HEK293 (cell line): ENCODE data around the gene LAMTOR5.

Experiments
- GLIS2 ChIP-seq: fragments of 450-650 bp; formaldehyde crosslinking; IDR thresholded peaks from 2 replicates; pipeline ENCODE4 v1.5.1; 2016; ENCODE audit warnings: missing biosample characterization, missing genetic modification characterization
- KLF8 ChIP-seq: fragments of 450-650 bp; formaldehyde crosslinking; IDR thresholded peaks from 2 replicates; pipeline ENCODE4 v1.5.1; 2016; ENCODE audit warnings: missing biosample characterization, missing genetic modification characterization
- OVOL3 ChIP-seq: fragments of 450-650 bp; formaldehyde crosslinking; IDR thresholded peaks from 2 replicates; pipeline ENCODE4 v1.5.1; 2016; ENCODE audit warnings: missing biosample characterization, missing genetic modification characterization
- SP2 ChIP-seq: fragments of 450-650 bp; formaldehyde crosslinking; IDR thresholded peaks from 2 replicates; pipeline ENCODE4 v1.5.1; 2016; ENCODE audit warnings: missing biosample characterization, missing genetic modification characterization
- TRIM28 ChIP-seq: IDR thresholded peaks from 2 replicates; pipeline ENCODE4 v1.6.1; 2011; ENCODE audit warnings: low read length, control low read depth, borderline replicate concordance
- ZNF133 ChIP-seq: fragments of 450-650 bp; formaldehyde crosslinking; IDR thresholded peaks from 2 replicates; pipeline ENCODE4 v1.5.1; 2016; ENCODE audit warnings: missing biosample characterization, missing genetic modification characterization
- ZNF138 ChIP-seq: fragments of 450-650 bp; formaldehyde crosslinking; IDR thresholded peaks from 2 replicates; pipeline ENCODE4 v1.5.1; 2016; ENCODE audit warnings: missing biosample characterization, missing genetic modification characterization, borderline replicate concordance
- ZNF324 ChIP-seq: fragments of 450-650 bp; formaldehyde crosslinking; IDR thresholded peaks from 2 replicates; pipeline ENCODE4 v1.5.1; 2016; ENCODE audit warnings: missing biosample characterization, missing genetic modification characterization
- ZNF394 ChIP-seq: fragments of 450-650 bp; formaldehyde crosslinking; IDR thresholded peaks from 2 replicates; pipeline ENCODE4 v1.5.1; 2016; ENCODE audit warnings: missing biosample characterization, missing genetic modification characterization, mild to moderate bottlenecking, moderate library complexity, borderline replicate concordance
- ZNF404 ChIP-seq: fragments of 450-650 bp; formaldehyde crosslinking; IDR thresholded peaks from 2 replicates; pipeline ENCODE4 v1.5.1; 2017; ENCODE audit warnings: missing biosample characterization, missing genetic modification characterization
- ZNF473 ChIP-seq: fragments of 450-650 bp; formaldehyde crosslinking; IDR thresholded peaks from 2 replicates; pipeline ENCODE4 v1.5.1; 2017; ENCODE audit warnings: missing biosample characterization, missing genetic modification characterization
- ZNF48 ChIP-seq: fragments of 450-650 bp; formaldehyde crosslinking; IDR thresholded peaks from 2 replicates; pipeline ENCODE4 v1.5.1; 2016; ENCODE audit warnings: missing biosample characterization, missing genetic modification characterization
- ZNF560 ChIP-seq: fragments of 450-650 bp; formaldehyde crosslinking; IDR thresholded peaks from 2 replicates; pipeline ENCODE4 v1.5.1; 2017; ENCODE audit warnings: missing biosample characterization, missing genetic modification characterization, borderline replicate concordance
- ZNF626 ChIP-seq: fragments of 450-650 bp; sonication (Bioruptor Pico); formaldehyde crosslinking; IDR thresholded peaks from 2 replicates; pipeline ENCODE4 v1.5.1; 2018; ENCODE audit warnings: missing biosample characterization, missing genetic modification characterization, inconsistent platforms
- ZNF664 ChIP-seq: fragments of 450-650 bp; formaldehyde crosslinking; IDR thresholded peaks from 2 replicates; pipeline ENCODE4 v1.5.1; 2016; ENCODE audit warnings: missing biosample characterization, missing genetic modification characterization
- ZNF701 ChIP-seq: fragments of 450-650 bp; formaldehyde crosslinking; IDR thresholded peaks from 2 replicates; pipeline ENCODE4 v1.5.1; 2016; ENCODE audit warnings: missing biosample characterization, missing genetic modification characterization
- TF ChIP-seq, protein P1 (sequence below): fragments of 450-650 bp; formaldehyde crosslinking; conservative IDR thresholded peaks from 2 replicates; pipeline ENCODE4 v1.5.1; 2016; ENCODE audit warnings: low read depth, missing biosample characterization, missing genetic modification characterization
- TF ChIP-seq, protein P2 (sequence below): fragments of 450-650 bp; formaldehyde crosslinking; IDR thresholded peaks from 2 replicates; pipeline ENCODE4 v1.5.1; 2016; ENCODE audit warnings: missing biosample characterization, missing genetic modification characterization
- TF ChIP-seq, protein P3 (sequence below): fragments of 450-650 bp; formaldehyde crosslinking; IDR thresholded peaks from 2 replicates; pipeline ENCODE4 v1.5.1; 2016; ENCODE audit warnings: missing biosample characterization, missing genetic modification characterization
- TF ChIP-seq, protein P4 (sequence below): fragments of 450-650 bp; formaldehyde crosslinking; IDR thresholded peaks from 2 replicates; pipeline ENCODE4 v1.5.1; 2016; ENCODE audit warnings: missing biosample characterization, missing genetic modification characterization
- TF ChIP-seq, protein P5 (sequence below): fragments of 450-650 bp; formaldehyde crosslinking; IDR thresholded peaks from 2 replicates; pipeline ENCODE4 v1.5.1; 2016; ENCODE audit warnings: missing biosample characterization, missing genetic modification characterization

Gene LAMTOR5

DNA sequence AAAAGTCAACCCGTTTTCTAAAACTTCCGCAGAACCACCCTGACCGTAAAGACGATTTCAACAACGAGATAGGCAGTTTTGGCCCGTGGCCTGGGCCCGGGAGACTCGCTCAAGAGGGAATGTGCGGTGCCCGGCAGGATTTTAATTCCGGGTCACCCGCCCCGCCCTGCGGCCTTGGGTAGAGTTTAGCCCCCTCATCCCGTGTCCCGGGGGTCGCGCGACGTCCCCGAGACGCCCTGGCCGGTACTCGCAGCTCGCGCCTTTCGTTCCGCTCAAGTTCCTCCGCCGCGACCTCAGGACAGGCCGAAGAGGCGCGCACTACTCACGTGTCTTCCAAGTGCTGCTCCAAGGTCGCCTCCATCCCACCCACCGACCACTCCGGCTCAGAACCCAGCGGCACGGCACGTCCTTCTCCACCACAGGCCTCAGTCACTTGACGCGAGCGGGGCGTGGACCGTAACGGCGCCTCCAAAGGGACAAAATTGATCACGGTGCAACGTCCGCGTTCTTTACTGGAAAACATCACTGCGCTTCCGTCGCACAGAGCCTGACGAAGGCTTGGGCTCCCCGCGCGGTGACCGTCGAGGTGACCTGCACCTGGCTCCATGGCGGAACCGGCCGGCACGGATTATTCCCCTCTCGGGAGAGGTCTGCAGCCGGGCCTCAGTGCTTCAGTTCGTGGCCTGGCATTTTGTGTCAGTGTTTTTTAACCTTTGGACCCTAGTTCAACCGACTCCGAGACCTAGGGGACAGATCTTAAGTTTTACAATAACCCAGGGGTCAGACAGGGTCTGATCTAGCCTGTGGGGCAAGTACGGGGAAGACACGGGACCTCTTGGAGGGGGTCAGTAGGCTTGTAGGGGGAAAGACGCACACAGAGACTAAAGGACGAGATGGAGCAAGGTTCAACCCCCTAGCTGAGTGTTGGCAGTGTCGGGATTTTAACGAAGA lies at the start of gene LAMTOR5 (continued):
- TF ChIP-seq, protein P1, sequence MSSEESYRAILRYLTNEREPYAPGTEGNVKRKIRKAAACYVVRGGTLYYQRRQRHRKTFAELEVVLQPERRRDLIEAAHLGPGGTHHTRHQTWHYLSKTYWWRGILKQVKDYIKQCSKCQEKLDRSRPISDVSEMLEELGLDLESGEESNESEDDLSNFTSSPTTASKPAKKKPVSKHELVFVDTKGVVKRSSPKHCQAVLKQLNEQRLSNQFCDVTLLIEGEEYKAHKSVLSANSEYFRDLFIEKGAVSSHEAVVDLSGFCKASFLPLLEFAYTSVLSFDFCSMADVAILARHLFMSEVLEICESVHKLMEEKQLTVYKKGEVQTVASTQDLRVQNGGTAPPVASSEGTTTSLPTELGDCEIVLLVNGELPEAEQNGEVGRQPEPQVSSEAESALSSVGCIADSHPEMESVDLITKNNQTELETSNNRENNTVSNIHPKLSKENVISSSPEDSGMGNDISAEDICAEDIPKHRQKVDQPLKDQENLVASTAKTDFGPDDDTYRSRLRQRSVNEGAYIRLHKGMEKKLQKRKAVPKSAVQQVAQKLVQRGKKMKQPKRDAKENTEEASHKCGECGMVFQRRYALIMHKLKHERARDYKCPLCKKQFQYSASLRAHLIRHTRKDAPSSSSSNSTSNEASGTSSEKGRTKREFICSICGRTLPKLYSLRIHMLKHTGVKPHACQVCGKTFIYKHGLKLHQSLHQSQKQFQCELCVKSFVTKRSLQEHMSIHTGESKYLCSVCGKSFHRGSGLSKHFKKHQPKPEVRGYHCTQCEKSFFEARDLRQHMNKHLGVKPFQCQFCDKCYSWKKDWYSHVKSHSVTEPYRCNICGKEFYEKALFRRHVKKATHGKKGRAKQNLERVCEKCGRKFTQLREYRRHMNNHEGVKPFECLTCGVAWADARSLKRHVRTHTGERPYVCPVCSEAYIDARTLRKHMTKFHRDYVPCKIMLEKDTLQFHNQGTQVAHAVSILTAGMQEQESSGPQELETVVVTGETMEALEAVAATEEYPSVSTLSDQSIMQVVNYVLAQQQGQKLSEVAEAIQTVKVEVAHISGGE, result peak; percentile 91
- TF ChIP-seq ZNF701, result no peak
- 0 out of 2 replicates have a peak, but pooled peaks have one; percentile 4 for TF ChIP-seq ZNF664 (tag by site-specific recombination)
- TF ChIP-seq, protein P2, sequence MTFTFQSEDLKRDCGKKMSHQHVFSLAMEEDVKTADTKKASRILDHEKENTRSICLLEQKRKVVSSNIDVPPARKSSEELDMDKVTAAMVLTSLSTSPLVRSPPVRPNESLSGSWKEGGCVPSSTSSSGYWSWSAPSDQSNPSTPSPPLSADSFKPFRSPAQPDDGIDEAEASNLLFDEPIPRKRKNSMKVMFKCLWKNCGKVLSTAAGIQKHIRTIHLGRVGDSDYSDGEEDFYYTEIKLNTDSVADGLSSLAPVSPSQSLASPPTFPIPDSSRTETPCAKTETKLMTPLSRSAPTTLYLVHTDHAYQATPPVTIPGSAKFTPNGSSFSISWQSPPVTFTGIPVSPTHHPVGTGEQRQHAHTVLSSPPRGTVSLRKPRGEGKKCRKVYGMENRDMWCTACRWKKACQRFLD (tag by site-specific recombination), result peak; percentile 82; the same call in 1 of the 2 replicates
- no peak for TF ChIP-seq ZNF48 (tag by site-specific recombination)
- TF ChIP-seq, protein P3, sequence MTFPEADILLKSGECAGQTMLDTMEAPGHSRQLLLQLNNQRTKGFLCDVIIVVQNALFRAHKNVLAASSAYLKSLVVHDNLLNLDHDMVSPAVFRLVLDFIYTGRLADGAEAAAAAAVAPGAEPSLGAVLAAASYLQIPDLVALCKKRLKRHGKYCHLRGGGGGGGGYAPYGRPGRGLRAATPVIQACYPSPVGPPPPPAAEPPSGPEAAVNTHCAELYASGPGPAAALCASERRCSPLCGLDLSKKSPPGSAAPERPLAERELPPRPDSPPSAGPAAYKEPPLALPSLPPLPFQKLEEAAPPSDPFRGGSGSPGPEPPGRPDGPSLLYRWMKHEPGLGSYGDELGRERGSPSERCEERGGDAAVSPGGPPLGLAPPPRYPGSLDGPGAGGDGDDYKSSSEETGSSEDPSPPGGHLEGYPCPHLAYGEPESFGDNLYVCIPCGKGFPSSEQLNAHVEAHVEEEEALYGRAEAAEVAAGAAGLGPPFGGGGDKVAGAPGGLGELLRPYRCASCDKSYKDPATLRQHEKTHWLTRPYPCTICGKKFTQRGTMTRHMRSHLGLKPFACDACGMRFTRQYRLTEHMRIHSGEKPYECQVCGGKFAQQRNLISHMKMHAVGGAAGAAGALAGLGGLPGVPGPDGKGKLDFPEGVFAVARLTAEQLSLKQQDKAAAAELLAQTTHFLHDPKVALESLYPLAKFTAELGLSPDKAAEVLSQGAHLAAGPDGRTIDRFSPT (tag by site-specific recombination), result 0 out of 2 replicates have a peak, but pooled peaks have one; percentile 17
- TF ChIP-seq, protein P4, sequence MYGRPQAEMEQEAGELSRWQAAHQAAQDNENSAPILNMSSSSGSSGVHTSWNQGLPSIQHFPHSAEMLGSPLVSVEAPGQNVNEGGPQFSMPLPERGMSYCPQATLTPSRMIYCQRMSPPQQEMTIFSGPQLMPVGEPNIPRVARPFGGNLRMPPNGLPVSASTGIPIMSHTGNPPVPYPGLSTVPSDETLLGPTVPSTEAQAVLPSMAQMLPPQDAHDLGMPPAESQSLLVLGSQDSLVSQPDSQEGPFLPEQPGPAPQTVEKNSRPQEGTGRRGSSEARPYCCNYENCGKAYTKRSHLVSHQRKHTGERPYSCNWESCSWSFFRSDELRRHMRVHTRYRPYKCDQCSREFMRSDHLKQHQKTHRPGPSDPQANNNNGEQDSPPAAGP, result peak; percentile 89
- TF ChIP-seq SP2 (tag by site-specific recombination), result peak; percentile 77
- TF ChIP-seq ZNF394 (tag by site-specific recombination), result peak; percentile 74
- no peak for TF ChIP-seq ZNF473
- no peak for TF ChIP-seq ZNF626
- TF ChIP-seq TRIM28, result peak; percentile 87
- 0 out of 2 replicates have a peak, but pooled peaks have one; percentile 10 for TF ChIP-seq ZNF133
- peak; percentile 62; the same call in 1 of the 2 replicates for TF ChIP-seq OVOL3 (tag by site-specific recombination)
- TF ChIP-seq ZNF404 (tag by site-specific recombination), result no peak
- peak; percentile 96 for TF ChIP-seq KLF8
- TF ChIP-seq GLIS2 (tag by site-specific recombination), result peak; percentile 30; the same call in 1 of the 2 replicates
- TF ChIP-seq ZNF560 (tag by site-specific recombination), result no peak
- TF ChIP-seq ZNF324 (tag by site-specific recombination), result peak; percentile 89
- no peak for TF ChIP-seq ZNF138 (tag by site-specific recombination)
- TF ChIP-seq, protein P5, sequence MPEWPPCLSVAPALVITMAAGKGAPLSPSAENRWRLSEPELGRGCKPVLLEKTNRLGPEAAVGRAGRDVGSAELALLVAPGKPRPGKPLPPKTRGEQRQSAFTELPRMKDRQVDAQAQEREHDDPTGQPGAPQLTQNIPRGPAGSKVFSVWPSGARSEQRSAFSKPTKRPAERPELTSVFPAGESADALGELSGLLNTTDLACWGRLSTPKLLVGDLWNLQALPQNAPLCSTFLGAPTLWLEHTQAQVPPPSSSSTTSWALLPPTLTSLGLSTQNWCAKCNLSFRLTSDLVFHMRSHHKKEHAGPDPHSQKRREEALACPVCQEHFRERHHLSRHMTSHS (tag by site-specific recombination), result peak; percentile 55; the same call in 1 of the 2 replicates
